IMR-90 (cell line): ENCODE results near the gene ZBTB32. TPM values are rescaled to one million over a fixed set of nuclear protein-coding genes. Genes with fewer than 3 reads are reported as not detected.

Source experiments
- ATAC-seq: fragments of 200-7000 bp; cut with Tn5 transposase; 2 replicates; pipeline ENCODE4 v1.9.1; 2020; ENCODE audit warnings: low read depth, mild to moderate bottlenecking, moderate library complexity
- Bru-seq: library from RNA; stranded (reverse); fragments of 400-500 nt; gene quantifications from one replicate; lab custom pipeline; 2021; lab: Mats Ljungman, UMichigan
- BruChase-seq, 2 experiments: library from RNA; stranded (reverse); fragments of 400-500 nt; gene quantifications; one replicate each; lab custom pipeline; 2021; lab: Mats Ljungman, UMichigan
- BruUV-seq: library from RNA; stranded (reverse); fragments of 400-500 nt; replicated peaks from 2 replicates; lab custom pipeline; 2021; lab: Mats Ljungman, UMichigan
- CTCF ChIA-PET: fragments of 300-600 bp; formaldehyde crosslinking; extraction: SDS; loops from one replicate; lab custom pipeline; 2021; ENCODE audit warnings: antibody characterized with exemption; lab: Yijun Ruan, JAX
- POLR2A ChIA-PET: fragments of 300-600 bp; sonication (Branson Sonifier 250); formaldehyde crosslinking; loops from one replicate; lab custom pipeline; 2022; ENCODE audit warnings: antibody characterized with exemption; ENCODE audit not compliant: unreplicated experiment; lab: Charles Lee
- DNase-seq: peaks from one replicate; pipeline ENCODE4 v3.0.0; 2013
- H2AFZ ChIP-seq: replicated peaks from 2 replicates; pipeline ENCODE3; 2013; ENCODE audit warnings: low read length, mild to moderate bottlenecking; ENCODE audit not compliant: poor library complexity
- H2AK5ac ChIP-seq: 2 replicates; pipeline ENCODE4 v1.6.1; 2013; ENCODE audit warnings: low read depth, low read length, inconsistent platforms
- H2AK9ac ChIP-seq: replicated peaks from 2 replicates; pipeline ENCODE3; 2013; ENCODE audit warnings: mild to moderate bottlenecking, low read depth, low read length, moderate library complexity; ENCODE audit not compliant: poor library complexity
- H2BK120ac ChIP-seq: 2 replicates; pipeline ENCODE4 v1.6.1; 2013; ENCODE audit warnings: low read depth, low read length, inconsistent platforms
- H2BK15ac ChIP-seq: 3 replicates; pipeline ENCODE4 v1.6.1; 2013; ENCODE audit warnings: low read depth, low read length, inconsistent platforms
- H2BK20ac ChIP-seq: 2 replicates; pipeline ENCODE4 v1.6.1; 2013; ENCODE audit warnings: low read depth, mild to moderate bottlenecking, inconsistent platforms, low read length, moderate library complexity
- H2BK5ac ChIP-seq: 2 replicates; pipeline ENCODE4 v1.6.1; 2013; ENCODE audit warnings: mild to moderate bottlenecking, low read depth, low read length, inconsistent platforms; ENCODE audit not compliant: poor library complexity, severe bottlenecking
- H3K14ac ChIP-seq: replicated peaks from 2 replicates; pipeline ENCODE4 v1.6.1; 2013; ENCODE audit warnings: low read depth, low read length, inconsistent platforms
- H3K18ac ChIP-seq: 2 replicates; pipeline ENCODE4 v1.6.1; 2013; ENCODE audit warnings: low read depth, low read length, control low read depth
- H3K23ac ChIP-seq: 2 replicates; pipeline ENCODE4 v1.6.1; 2013; ENCODE audit warnings: low read depth, low read length, inconsistent platforms
- H3K27ac ChIP-seq: 2 replicates; pipeline ENCODE4 v1.5.1; 2013; ENCODE audit warnings: mild to moderate bottlenecking, control low read depth, low read length; ENCODE audit not compliant: insufficient read depth
- H3K27me3 ChIP-seq: 2 replicates; pipeline ENCODE4 v1.6.1; 2013; ENCODE audit warnings: low read length; ENCODE audit not compliant: control insufficient read depth, insufficient read depth
- H3K36me3 ChIP-seq: 2 replicates; pipeline ENCODE4 v1.6.1; 2013; ENCODE audit warnings: low read length, mixed read lengths; ENCODE audit not compliant: control insufficient read depth, insufficient read depth
- H3K4ac ChIP-seq: 2 replicates; pipeline ENCODE4 v1.6.1; 2013; ENCODE audit warnings: low read depth, low read length, inconsistent platforms
- H3K4me1 ChIP-seq: 2 replicates; pipeline ENCODE4 v1.6.1; 2013; ENCODE audit warnings: low read length, mixed read lengths; ENCODE audit not compliant: control insufficient read depth, insufficient read depth
- H3K4me2 ChIP-seq: 2 replicates; pipeline ENCODE4 v1.6.1; 2013; ENCODE audit warnings: low read depth, mild to moderate bottlenecking, control low read depth, low read length, moderate library complexity
- H3K4me3 ChIP-seq: 2 replicates; pipeline ENCODE4 v1.5.1; 2013; ENCODE audit warnings: low read depth, mild to moderate bottlenecking, control low read depth, low read length, moderate library complexity; ENCODE audit not compliant: insufficient read depth
- H3K56ac ChIP-seq: 2 replicates; pipeline ENCODE4 v1.6.1; 2013; ENCODE audit warnings: low read length, inconsistent platforms; ENCODE audit not compliant: insufficient read depth; ENCODE audit errors: extremely low read depth
- H3K79me1 ChIP-seq, 2 experiments: 2 replicates each; pipeline ENCODE4 v1.6.1; 2013; ENCODE audit warnings: low read length in 2 of 2, inconsistent platforms in 1 of 2, low read depth in 1 of 2
- H3K9ac ChIP-seq: 2 replicates; pipeline ENCODE4 v1.6.1; 2013; ENCODE audit warnings: low read depth, low read length, control low read depth
- H3K9me1 ChIP-seq: 2 replicates; pipeline ENCODE4 v1.6.1; 2013; ENCODE audit warnings: low read length, inconsistent platforms; ENCODE audit not compliant: insufficient read depth
- H3K9me3 ChIP-seq: 2 replicates; pipeline ENCODE4 v1.6.1; 2013; ENCODE audit warnings: low read length; ENCODE audit not compliant: control insufficient read depth, insufficient read depth
- H4K20me1 ChIP-seq: 2 replicates; pipeline ENCODE4 v1.6.1; 2013; ENCODE audit warnings: low read length, inconsistent platforms; ENCODE audit not compliant: insufficient read depth
- H4K5ac ChIP-seq: 2 replicates; pipeline ENCODE4 v1.6.1; 2013; ENCODE audit warnings: mild to moderate bottlenecking, low read depth, low read length, control low read depth
- H4K8ac ChIP-seq, 2 experiments: 2 replicates each; pipeline ENCODE4 v1.6.1; 2013; ENCODE audit warnings: low read depth in 2 of 2, low read length in 2 of 2, control low read depth in 1 of 2, inconsistent platforms in 1 of 2
- H4K91ac ChIP-seq: 2 replicates; pipeline ENCODE4 v1.6.1; 2013; ENCODE audit warnings: low read depth, low read length, inconsistent platforms; ENCODE audit not compliant: insufficient read depth
- CHD1 ChIP-seq: IDR thresholded peaks from 2 replicates; pipeline ENCODE4 v1.6.1; 2012; ENCODE audit warnings: low read depth, low read length, improper control_type of control experiment
- ELK1 ChIP-seq: fragments of 150-350 bp; IDR thresholded peaks from 2 replicates; pipeline ENCODE4 v1.6.1; 2016; ENCODE audit warnings: low read depth, mild to moderate bottlenecking, low read length, moderate library complexity, borderline replicate concordance
- FOS ChIP-seq: fragments of 150-350 bp; IDR thresholded peaks from 2 replicates; pipeline ENCODE4 v1.6.1; 2016; ENCODE audit warnings: low read depth, low read length
- MAZ ChIP-seq: IDR thresholded peaks from 2 replicates; pipeline ENCODE4 v1.6.1; 2012; ENCODE audit warnings: low read depth, mild to moderate bottlenecking, low read length, improper control_type of control experiment, moderate library complexity, borderline replicate concordance
- MXI1 ChIP-seq: IDR thresholded peaks from 2 replicates; pipeline ENCODE4 v1.6.1; 2012; ENCODE audit warnings: low read depth, mild to moderate bottlenecking, low read length, moderate library complexity, borderline replicate concordance
- RCOR1 ChIP-seq: IDR thresholded peaks from 2 replicates; pipeline ENCODE4 v1.6.1; 2012; ENCODE audit warnings: mild to moderate bottlenecking, low read length, improper control_type of control experiment; ENCODE audit not compliant: insufficient replicate concordance
- RFX5 ChIP-seq: IDR thresholded peaks from 2 replicates; pipeline ENCODE4 v1.8.0; 2012; ENCODE audit warnings: low read depth, mild to moderate bottlenecking, low read length, moderate library complexity
- USF2 ChIP-seq: fragments of 150-350 bp; IDR thresholded peaks from 2 replicates; pipeline ENCODE4 v1.6.1; 2017; ENCODE audit warnings: mild to moderate bottlenecking, antibody characterized with exemption, low read length, low read depth
- WGBS, 2 experiments: methylation state at CpG; one replicate each; pipeline versions ENCODE4 v1.1.5 to v1.1.7; 2013; ENCODE audit warnings: missing lambda C conversion rate in 2 of 2; ENCODE audit not compliant: insufficient read length in 1 of 2; ENCODE audit errors: extremely low coverage in 2 of 2; 5-methylcytosine and 5-hydroxymethylcytosine counted together
- dilution Hi-C: fragments of 300-500 bp; cut with HindIII; formaldehyde crosslinking; loops from one replicate; pipeline ENCODE4 v1.14.3; 2018; ENCODE audit warnings: low sequenced_read_pairs; ENCODE audit not compliant: unreplicated experiment
- in situ Hi-C: fragments of 300-500 bp; cut with MboI; formaldehyde crosslinking; loops from 3 replicates; pipeline ENCODE4 v1.14.3; 2019; ENCODE audit warnings: low sequenced_read_pairs, inconsistent platforms, mixed read lengths
- intact Hi-C: fragments of 100-400 bp; cut with micrococcal nuclease; formaldehyde crosslinking; loops from 2 replicates; pipeline ENCODE4 v1.10.0; 2022
- long read RNA-seq: library from polyadenylated mRNA; unstranded; transcript quantifications from one replicate; pipeline ENCODE4 v2.0.0, GENCODE V29; 2021; ENCODE audit not compliant: unreplicated experiment
- polyA plus RNA-seq, 3 experiments: library from polyadenylated mRNA; depleted of rRNA; stranded (reverse); fragments of >200 nt; gene quantifications; 2 replicates each; pipeline ENCODE4 v1.2.3, GENCODE V29; 2012; ENCODE audit warnings: low replicate concordance in 1 of 3
- total RNA-seq: library from RNA; depleted of rRNA; stranded (reverse); fragments of >200 nt; gene quantifications from 2 replicates; pipeline ENCODE4 v1.2.3, GENCODE V29; 2012; rRNA removed

ZBTB32 gene
- total RNA-seq (not detected in 2 replicates), polyA plus RNA-seq (2012; rRNA removed) (not detected in 2 replicates), Bru-seq, nascent RNA (percentile 10 among the genes with signal in this experiment), BruChase-seq, experiment 1, labeled RNA remaining after a 6-hour chase (percentile 25 among the genes with signal in this experiment), BruChase-seq, experiment 2, labeled RNA remaining after a 2-hour chase (percentile 18 among the genes with signal in this experiment)
- polyA plus RNA-seq (2012; cell fraction: cytosol; rRNA removed) = not detected in 2 replicates
- not detected in 2 replicates for polyA plus RNA-seq (2012; cell fraction: nucleus; rRNA removed; ENCODE audit: low replicate concordance)
- long read RNA-seq, partial matches to known transcripts = 0 of 3 reads
- long read RNA-seq, other reads (novel, unspliced or antisense) = 3 of 3 reads

- H3K9me3 ChIP-seq = no peaks in the 10 kb centered on the region
- H3K4me2 ChIP-seq = no peak within 1 kb of the TSS
- H3K9ac ChIP-seq = no peak within 1 kb of the TSS
- H4K91ac ChIP-seq = no peak within 1 kb of the TSS
- POLR2A ChIA-PET = no interaction called here
- no peak within 1 kb of the TSS for H3K27ac ChIP-seq
- in situ Hi-C loops (no loop called here), intact Hi-C loops (loop anchor here (5.0 kb wide), 1 partner anchor 157 kb away; the partner anchor contains the start of gene TMEM147), dilution Hi-C loops (no loop called here)
- no peak within 1 kb of the TSS for H2BK120ac ChIP-seq
- H2BK5ac ChIP-seq = no peak within 1 kb of the TSS
- TF ChIP-seq FOS = no peak
- TF ChIP-seq MXI1 = peak; percentile 60; the same call in 1 of the 2 replicates
- TF ChIP-seq USF2 = 0 out of 2 replicates have a peak, but pooled peaks have one; percentile 10
- no peak for TF ChIP-seq CHD1
- no peak for TF ChIP-seq ELK1
- no peak for TF ChIP-seq MAZ
- 0 out of 2 replicates have a peak, but pooled peaks have one; percentile 10 for TF ChIP-seq RFX5
- TF ChIP-seq RCOR1 = no peak
- H4K5ac ChIP-seq = no peak within 1 kb of the TSS
- no peaks in the 10 kb centered on the region for H3K36me3 ChIP-seq
- no peak within 1 kb of the TSS for H3K23ac ChIP-seq
- no peak within 1 kb of the TSS for H2AK5ac ChIP-seq
- H3K79me1 ChIP-seq = no peaks in the 10 kb centered on the region
- BruUV-seq = no TSS peak
- H2BK20ac ChIP-seq = no peak within 1 kb of the TSS
- CTCF ChIA-PET = no interaction called here
- peak within 1 kb of the TSS; percentile 58 for H2AFZ ChIP-seq
- DNase-seq (peak; percentile 61), ATAC-seq (peak; percentile 48)
- H3K9me1 ChIP-seq = no peaks in the 10 kb centered on the region
- WGBS, 2 experiments = 12% methylated on average over 6 of the region's 24 CpGs; no CpG with 5 or more reads in 1 of the 2 experiments
- no peaks in the 10 kb centered on the region for H3K27me3 ChIP-seq
- no peak within 1 kb of the TSS for H3K18ac ChIP-seq
- no peak within 1 kb of the TSS for H3K56ac ChIP-seq
- no peak within 1 kb of the TSS for H4K8ac ChIP-seq
- H3K4ac ChIP-seq = no peak within 1 kb of the TSS
- H3K4me3 ChIP-seq = no peak within 1 kb of the TSS
- no peaks in the 10 kb centered on the region for H3K4me1 ChIP-seq
- no peaks in the 10 kb centered on the region for H4K20me1 ChIP-seq
- no peak within 1 kb of the TSS for H2BK15ac ChIP-seq
- no peak within 1 kb of the TSS for H3K14ac ChIP-seq
- H2AK9ac ChIP-seq = no peak within 1 kb of the TSS
These were observed at the start of gene ZBTB32 for GRCh38 chr19:35704218-35704617. ZBTB32 (plus strand) TSS chr19:35704558; CDS start chr19:35714627, 10,069 bp downstream.
